Gastroesophageal sphincter (tissue), 4 donors: ENCODE results near the gene C2orf42. TPM values are rescaled to one million over a fixed set of nuclear protein-coding genes. Genes with fewer than 3 reads are reported as not detected.
"Not testable (repeated sequence)": the region's sequence is repeated elsewhere in the genome, so short reads cannot be mapped to it uniquely, and the experiment has no call there.

Source experiments
- ATAC-seq: fragments of 150-250 bp; one replicate; pipeline ENCODE4 v1.9.1; 2016; ENCODE audit warnings: mild to moderate bottlenecking, moderate library complexity
- H3K27ac ChIP-seq, 4 donors: fragments of 200-600 bp; sonication (generic) in 3 of 4; 1 replicate in 3 of 4; 2 replicates in 1 of 4; pipeline ENCODE4 v1.5.1; 2016 to 2019
- H3K27me3 ChIP-seq: fragments of 200-600 bp; sonication (generic); one replicate; pipeline ENCODE4 v1.5.1; 2019
- H3K36me3 ChIP-seq, 2 donors: fragments of 200-600 bp; sonication (generic); one replicate each; pipeline ENCODE4 v1.5.1; 2019; ENCODE audit warnings: control low read depth in 1 of 2
- H3K4me1 ChIP-seq, 3 donors: fragments of 200-600 bp; sonication (generic); 1 replicate in 2 of 3; 2 replicates in 1 of 3; pipeline ENCODE4 v1.5.1; 2016 to 2019; ENCODE audit warnings: control low read depth in 2 of 3
- H3K4me3 ChIP-seq, 2 donors: fragments of 200-600 bp; sonication (generic); one replicate each; pipeline ENCODE4 v1.5.1; 2019; ENCODE audit warnings: mild to moderate bottlenecking in 1 of 2, moderate library complexity in 1 of 2
- H3K9me3 ChIP-seq, 3 donors: fragments of 200-600 bp; sonication (generic); one replicate each; pipeline ENCODE4 v1.5.1; 2017 to 2019; ENCODE audit warnings: control low read depth in 2 of 3
- CTCF ChIP-seq, 4 experiments: fragments of 200-600 bp in 2 of 4; fragments of 450-650 bp in 2 of 4; sonication (generic) in 1 of 4; IDR thresholded peaks; one replicate each; pipeline ENCODE4 v1.5.1; 2017 to 2019; ENCODE audit warnings: antibody characterized with exemption in 4 of 4, mild to moderate bottlenecking in 2 of 4, moderate library complexity in 2 of 4
- EP300 ChIP-seq: sonication (generic); formaldehyde crosslinking; IDR thresholded peaks from one replicate; pipeline ENCODE4 v1.6.1; 2017; ENCODE audit warnings: antibody characterized with exemption, mild to moderate bottlenecking
- POLR2A ChIP-seq, 2 donors: fragments of 450-650 bp; IDR thresholded peaks; one replicate each; pipeline ENCODE4 v1.6.1; 2017; ENCODE audit warnings: antibody characterized with exemption in 2 of 2, mild to moderate bottlenecking in 2 of 2, moderate library complexity in 1 of 2
- POLR2AphosphoS5 ChIP-seq: sonication (generic); formaldehyde crosslinking; IDR thresholded peaks from one replicate; pipeline ENCODE4 v1.6.1; 2017; ENCODE audit warnings: antibody characterized with exemption
- WGBS, 2 donors: methylation state at CpG; one replicate each; pipeline ENCODE4 v1.1.5; 2018; ENCODE audit warnings: low coverage in 1 of 2; 5-methylcytosine and 5-hydroxymethylcytosine counted together
- total RNA-seq, 4 donors: library from RNA; depleted of rRNA; stranded (reverse); fragments of >200 nt; gene quantifications; one replicate each; pipeline ENCODE4 v1.1.0, GENCODE V29; 2016

Gene C2orf42
- total RNA-seq, 4 donors from 2014 or later: 17.5 to 32.1 (median 23.2) TPM

GRCh38 chr2:70103531-70104061 lies 87.2 kb downstream of the C2orf42 start:
- Histone ChIP-seq H3K9me3 (no peaks in the 10 kb centered on the region), H3K4me1 (peaks cover 0 to 7% (median 0%) of the 10 kb centered on the region in 3 donors), H3K36me3 (no peaks in the 10 kb centered on the region), H3K27me3 (no peaks in the 10 kb centered on the region), H3K4me3 (no peak overlapping the region), H3K27ac (no peak overlapping the region)
- TF ChIP-seq EP300: no peak
- no peak for TF ChIP-seq POLR2A (IDR thresholded peaks at IDR 0.05)
- TF ChIP-seq POLR2AphosphoS5: no peak
- TF ChIP-seq CTCF (IDR thresholded peaks at IDR 0.05): no peak
- WGBS, 2 donors: 81% methylated on average over 5 of the region's 5 CpGs; no CpG with 5 or more reads in 1 of the 2 donors
- ATAC-seq: no peak

- H3K4me1 ChIP-seq, H3K27me3 ChIP-seq, H3K27ac ChIP-seq, H3K4me3 ChIP-seq, ATAC-seq, H3K36me3 ChIP-seq, H3K9me3 ChIP-seq: not testable (repeated sequence)
- WGBS, 2 donors: 83 to 95% methylated on average over 8 to 27 of the region's 29 CpGs
These were observed 88.4 kb downstream of the C2orf42 start for GRCh38 chr2:70102323-70102905.

GRCh38 chr2:70101686-70102085 lies 89.1 kb downstream of the C2orf42 start:
- H3K4me1 ChIP-seq, H3K9me3 ChIP-seq, H3K27ac ChIP-seq, H3K4me3 ChIP-seq, H3K27me3 ChIP-seq, H3K36me3 ChIP-seq, ATAC-seq: not testable (repeated sequence)
- 86 to 92% methylated on average over 2 to 5 of the region's 11 CpGs for WGBS, 2 donors

GRCh38 chr2:70101174-70101573 lies 89.6 kb downstream of the C2orf42 start:
- Histone ChIP-seq H3K9me3 (no peaks in the 10 kb centered on the region), H3K27me3 (no peaks in the 10 kb centered on the region), H3K27ac (no peak overlapping the region), H3K36me3 (no peaks in the 10 kb centered on the region), H3K4me3 (no peak overlapping the region), H3K4me1 (peaks cover 0 to 2% (median 0%) of the 10 kb centered on the region in 3 donors)
- no peak for ATAC-seq
- TF ChIP-seq POLR2AphosphoS5: no peak
- TF ChIP-seq POLR2A (IDR thresholded peaks at IDR 0.05): no peak
- TF ChIP-seq CTCF (IDR thresholded peaks at IDR 0.05): no peak
- TF ChIP-seq EP300: no peak
- WGBS, 2 donors: 94% methylated on average over 4 to 6 of the region's 6 CpGs

Other genes starting within 250 kb of the C2orf42 start
- 1 to 10 TPM; 1.0 to 1.4 (median 1.3) TPM for gene ASPRV1, start 229.4 kb downstream of the C2orf42 start, total RNA-seq
- gene PCBP1, start 103.5 kb downstream of the C2orf42 start, total RNA-seq: 100 to 1,000 TPM; 117 to 222 (median 167) TPM
- 100 to 1,000 TPM in 1 of 4 donors, 10 to 100 TPM in 3; 45.1 to 134 (median 78.0) TPM for gene TIA1, start 57.6 kb upstream of the C2orf42 start, total RNA-seq
- 100 to 1,000 TPM in 1 of 4 donors, 10 to 100 TPM in 3; 58.6 to 101 (median 75.3) TPM for gene PCYOX1, start 67.1 kb upstream of the C2orf42 start, total RNA-seq
- 100 to 1,000 TPM in 2 of 4 donors, 10 to 100 TPM in 2; 64.4 to 139 (median 96.4) TPM for gene SNRPG, start 102.7 kb upstream of the C2orf42 start, total RNA-seq
- 10 to 100 TPM; 17.9 to 33.0 (median 27.0) TPM for gene FAM136A, start 111.0 kb upstream of the C2orf42 start, total RNA-seq